ENCODE results near the gene MINDY4.
A peak's percentile ranks its signal among the peaks of the same experiment; 100 is the strongest.

MINDY4 gene

GRCh38 chr7:30859940-30860496 lies 88.8 kb downstream of the MINDY4 start:
- DNase-seq: no peak

GRCh38 chr7:30861612-30862011 lies 90.4 kb downstream of the MINDY4 start:
- no peak for DNase-seq

GRCh38 chr7:30862995-30863705 lies 91.9 kb downstream of the MINDY4 start:
- no peak for DNase-seq

GRCh38 chr7:30863706-30864035 lies 92.5 kb downstream of the MINDY4 start:
- no peak for DNase-seq

GRCh38 chr7:30864101-30864500 lies 92.9 kb downstream of the MINDY4 start:
- DNase-seq: no peak

GRCh38 chr7:30865076-30865475 lies 93.9 kb downstream of the MINDY4 start:
- no peak for DNase-seq

- no peak for DNase-seq
Measured at GRCh38 chr7:30865821-30866220, 94.6 kb downstream of the MINDY4 start.

GRCh38 chr7:30866939-30867338 lies 95.7 kb downstream of the MINDY4 start:
- DNase-seq: no peak

GRCh38 chr7:30867483-30867882 lies 96.3 kb downstream of the MINDY4 start:
- DNase-seq: no peak

- DNase-seq: peak; percentile 29
Measured at GRCh38 chr7:30869794-30870611, 98.8 kb downstream of the MINDY4 start.

- no peak for DNase-seq
Measured at GRCh38 chr7:30870821-30871518, 99.8 kb downstream of the MINDY4 start.

GRCh38 chr7:30871655-30872054 lies 100.4 kb downstream of the MINDY4 start:
- DNase-seq: no peak

GRCh38 chr7:30873207-30873606 lies 102.0 kb downstream of the MINDY4 start:
- no peak for DNase-seq

- no peak for DNase-seq
Measured at GRCh38 chr7:30873656-30874055, 102.4 kb downstream of the MINDY4 start.

GRCh38 chr7:30874656-30875302 lies 103.6 kb downstream of the MINDY4 start:
- DNase-seq: no peak

- DNase-seq: no peak
Measured at GRCh38 chr7:30877015-30877769, 106.0 kb downstream of the MINDY4 start.

GRCh38 chr7:30877993-30878392 lies 106.8 kb downstream of the MINDY4 start:
- no peak for DNase-seq

- no peak for DNase-seq
Measured at GRCh38 chr7:30879139-30880124, 108.2 kb downstream of the MINDY4 start.

GRCh38 chr7:30880125-30880720 lies 109.0 kb downstream of the MINDY4 start:
- DNase-seq: no peak

- DNase-seq: no peak
Measured at GRCh38 chr7:30880941-30881340, 109.7 kb downstream of the MINDY4 start.

GRCh38 chr7:30881448-30881847 lies 110.2 kb downstream of the MINDY4 start:
- DNase-seq: no peak

Data from NCI-H187 treated with DMSO at 0.1 percent for 48 hours (cell line).